ENCODE results near the gene CDCA8. TPM values are rescaled to one million over a fixed set of nuclear protein-coding genes. Genes with fewer than 3 reads are reported as not detected.

CDCA8 gene
- total and polyA plus RNA-seq, 2 of the 8 experiments (the other 6 are each of a cell fraction or from before 2014, with no cell fraction given), result 43.9 to 46.2 TPM

GRCh38 chr1:37680933-37681332 lies 11.4 kb upstream of the CDCA8 start:
- DNase-seq (ENCODE audit: low read depth in 1 of 2, low spot score in 2 of 2) (no peak), FAIRE-seq (no peak)
- H3K4me3 ChIP-seq (ENCODE audit: extremely low read depth in 1 of 4, insufficient read depth in 2 of 4, low read depth in 3 of 4, low read length in 4 of 4), result no peak overlapping the region
- H4K20me1 ChIP-seq (replicated peaks in 1 of 2; ENCODE audit: control insufficient read depth in 1 of 2, insufficient read depth in 2 of 2, low read length in 2 of 2), result peaks cover 4% of the 10 kb centered on the region in 2 experiments
- no peak overlapping the region for H2BK12ac ChIP-seq (ENCODE audit: low read depth, low read length)
- no peak overlapping the region for H2BK5ac ChIP-seq (ENCODE audit: low read depth, low read length)
- H3K23me2 ChIP-seq (ENCODE audit: low read depth, low read length), result no peaks in the 10 kb centered on the region
- H4K5ac ChIP-seq (ENCODE audit: insufficient read length, low read depth, low read length), result no peak overlapping the region
- H2BK20ac ChIP-seq (ENCODE audit: low read length), result no peak overlapping the region
- no peak for TF ChIP-seq KDM1A (IDR thresholded peaks at IDR 0.05; ENCODE audit: borderline replicate concordance, low read length)
- H2AK5ac ChIP-seq (ENCODE audit: low read depth, low read length), result no peak overlapping the region
- no peaks in the 10 kb centered on the region for H3K79me1 ChIP-seq (ENCODE audit: low read depth, low read length)
- no peak overlapping the region for H3K56ac ChIP-seq (replicated peaks; ENCODE audit: insufficient read length, low read depth, low read length)
- no peak overlapping the region for H3K27ac ChIP-seq (ENCODE audit: low read depth, low read length)
- no peak overlapping the region for H3K4me2 ChIP-seq (ENCODE audit: insufficient read depth in 1 of 2, low read depth in 2 of 2, low read length in 2 of 2)
- no peak overlapping the region for H4K91ac ChIP-seq (replicated peaks; ENCODE audit: insufficient read length, low read length)
- H3K4ac ChIP-seq (replicated peaks; ENCODE audit: insufficient read length, low read depth, low read length), result no peak overlapping the region
- H3K27me3 ChIP-seq (replicated peaks in 1 of 4; ENCODE audit: control insufficient read depth in 3 of 4, extremely low read depth in 1 of 4, insufficient read depth in 3 of 4, low read length in 3 of 4), result no peaks in the 10 kb centered on the region
- H2BK120ac ChIP-seq (replicated peaks; ENCODE audit: low read depth, low read length), result no peak overlapping the region
- whole genome bisulfite sequencing, 2 experiments (ENCODE audit: extremely low coverage in 1 of 2, insufficient coverage in 1 of 2, insufficient read length in 1 of 2, insufficient replicate concordance in 2 of 2, low coverage in 1 of 2, low lambda C conversion rate in 2 of 2, missing lambda C conversion rate in 1 of 2), result 95% methylated on average over 3 of the region's 3 CpGs; no CpG with 5 or more reads in 1 of the 2 experiments
- H2BK15ac ChIP-seq (ENCODE audit: low read length), result no peak overlapping the region
- ChIA-PET CTCF (ENCODE audit: partially characterized antibody) (interaction anchor here (0.8 to 20.8 kb wide), 17 partner anchors 8 to 114 kb away, joined by 3 to 400 read pairs (median 4); partner anchors contain the start of gene CDCA8), POLR2A (ENCODE audit: partially characterized antibody) (interaction anchor here (1.2 kb wide), 1 partner anchor 9 kb away, joined by 5 read pairs; no protein-coding TSS in a partner anchor)
- no peak overlapping the region for H3K9ac ChIP-seq (replicated peaks in 1 of 4; ENCODE audit: extremely low read depth in 1 of 4, low read depth in 3 of 4, low read length in 3 of 4)
- H2AFZ ChIP-seq (ENCODE audit: low read length), result no peak overlapping the region
- no peaks in the 10 kb centered on the region for H3K79me2 ChIP-seq (ENCODE audit: control insufficient read depth in 1 of 2, insufficient read depth in 2 of 2, low read length in 2 of 2)
- no peak overlapping the region for H4K8ac ChIP-seq (ENCODE audit: extremely low read depth, insufficient read depth, low read length)
- H3K23ac ChIP-seq (ENCODE audit: insufficient read length), result no peak overlapping the region
- peaks cover 5 to 37% (median 26%) of the 10 kb centered on the region in 4 experiments; a peak in 7 of 8 replicates for H3K36me3 ChIP-seq (ENCODE audit: control insufficient read depth in 2 of 4, insufficient read depth in 4 of 4, low read length in 3 of 4)
- peaks cover 0 to 2% (median 0%) of the 10 kb centered on the region in 4 experiments; a peak in 2 of 7 replicates for H3K4me1 ChIP-seq (replicated peaks in 1 of 4; ENCODE audit: control insufficient read depth in 3 of 4, insufficient read depth in 4 of 4, low read length in 3 of 4)
- no peaks in the 10 kb centered on the region for H3K9me3 ChIP-seq (ENCODE audit: insufficient read depth in 2 of 2, low read depth in 1 of 2, low read length in 1 of 2)
- no peak overlapping the region for H3K18ac ChIP-seq (ENCODE audit: extremely low read depth, low read length)
- no peak overlapping the region for H3K14ac ChIP-seq (ENCODE audit: insufficient read length)

Data from H1 (cell line).